Tibial nerve (tissue), 4 donors: ENCODE measurements around the gene HPSE2. TPM values are rescaled to one million over a fixed set of nuclear protein-coding genes. Genes with fewer than 3 reads are reported as not detected.

Experiments used
- DNase-seq, 2 donors: peaks; one replicate each; pipeline ENCODE4 v3.0.0-alpha.2; 2019; ENCODE audit warnings: low spot score in 2 of 2
- H3K27ac ChIP-seq, 4 donors: fragments of 200-600 bp; sonication (generic) in 3 of 4; one replicate each; pipeline ENCODE4 v1.5.1; 2017 to 2019; ENCODE audit warnings: mild to moderate bottlenecking in 1 of 4
- H3K27me3 ChIP-seq, 2 donors: fragments of 200-600 bp; sonication (generic) in 1 of 2; one replicate each; pipeline versions ENCODE4 v1.5.1 to v1.6.0; 2017 to 2019
- H3K36me3 ChIP-seq, 3 donors: fragments of 200-600 bp; sonication (generic); one replicate each; pipeline ENCODE4 v1.5.1; 2018 to 2019
- H3K4me1 ChIP-seq, 4 donors: fragments of 200-600 bp; sonication (generic) in 3 of 4; one replicate each; pipeline ENCODE4 v1.5.1; 2017 to 2019
- H3K4me3 ChIP-seq, 4 donors: fragments of 200-600 bp; sonication (generic) in 3 of 4; one replicate each; pipeline ENCODE4 v1.5.1; 2017 to 2019; ENCODE audit warnings: mild to moderate bottlenecking in 1 of 4, moderate library complexity in 1 of 4
- H3K9me3 ChIP-seq, 4 donors: fragments of 200-600 bp; sonication (generic) in 3 of 4; one replicate each; pipeline ENCODE4 v1.5.1; 2017 to 2019
- EP300 ChIP-seq, 2 donors: sonication (generic); formaldehyde crosslinking; IDR thresholded peaks; one replicate each; pipeline ENCODE4 v1.6.1; 2017; ENCODE audit warnings: antibody characterized with exemption in 2 of 2, mild to moderate bottlenecking in 1 of 2
- POLR2A ChIP-seq, 2 donors: fragments of 450-650 bp; IDR thresholded peaks; one replicate each; pipeline ENCODE4 v1.6.1; 2017; ENCODE audit warnings: antibody characterized with exemption in 2 of 2, mild to moderate bottlenecking in 2 of 2, moderate library complexity in 2 of 2
- whole genome bisulfite sequencing, 2 donors: methylation state at CpG; one replicate each; pipeline ENCODE4 v1.1.5; 2018; 5-methylcytosine and 5-hydroxymethylcytosine counted together
- total RNA-seq, 4 donors: library from RNA; depleted of rRNA; stranded (reverse); fragments of >200 nt; gene quantifications; one replicate each; pipeline ENCODE4 v1.1.0, GENCODE V29; 2016
- TF ChIP-seq, protein P1 (sequence below), 5 experiments: fragments of 200-600 bp in 3 of 5; fragments of 450-650 bp in 2 of 5; sonication (generic) in 3 of 5; IDR thresholded peaks; one replicate each; pipeline ENCODE4 v1.5.1; 2016 to 2019; ENCODE audit warnings: antibody characterized with exemption in 5 of 5, mild to moderate bottlenecking in 3 of 5, moderate library complexity in 2 of 5

HPSE2 gene
- total RNA-seq, 4 donors from 2014 or later: 0.63 TPM; not detected in 3

DNA sequence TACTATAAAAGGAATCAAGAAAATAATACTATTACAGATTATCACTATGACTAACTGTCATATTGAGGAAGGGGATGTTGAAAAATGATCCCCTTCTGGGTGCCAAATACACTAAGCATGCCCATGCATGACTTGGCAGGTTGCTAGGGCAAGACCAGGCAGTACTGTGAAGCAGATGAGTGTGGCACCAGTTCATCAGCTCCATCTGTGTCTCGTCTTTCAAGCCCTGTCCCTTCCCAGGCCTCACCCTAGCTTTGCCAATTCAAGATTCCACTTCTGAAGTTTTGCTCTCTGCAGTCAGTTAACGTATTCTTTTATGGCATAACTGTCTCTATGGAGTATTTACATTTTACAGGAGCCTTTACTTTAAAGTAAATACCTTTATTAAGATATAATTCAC, 653.3 kb downstream of the HPSE2 start:
- Histone ChIP-seq H3K27ac (no peak overlapping the region), H3K9me3 (no peaks in the 10 kb centered on the region), H3K4me1 (peaks cover 0 to 7% (median under 1%) of the 10 kb centered on the region in 4 donors), H3K36me3 (no peaks in the 10 kb centered on the region), H3K27me3 (no peaks in the 10 kb centered on the region), H3K4me3 (no peak overlapping the region)
- no peak for DNase-seq
- WGBS, 2 donors: 42 to 50% methylated on average over 2 of the region's 2 CpGs
- TF ChIP-seq, protein P1, sequence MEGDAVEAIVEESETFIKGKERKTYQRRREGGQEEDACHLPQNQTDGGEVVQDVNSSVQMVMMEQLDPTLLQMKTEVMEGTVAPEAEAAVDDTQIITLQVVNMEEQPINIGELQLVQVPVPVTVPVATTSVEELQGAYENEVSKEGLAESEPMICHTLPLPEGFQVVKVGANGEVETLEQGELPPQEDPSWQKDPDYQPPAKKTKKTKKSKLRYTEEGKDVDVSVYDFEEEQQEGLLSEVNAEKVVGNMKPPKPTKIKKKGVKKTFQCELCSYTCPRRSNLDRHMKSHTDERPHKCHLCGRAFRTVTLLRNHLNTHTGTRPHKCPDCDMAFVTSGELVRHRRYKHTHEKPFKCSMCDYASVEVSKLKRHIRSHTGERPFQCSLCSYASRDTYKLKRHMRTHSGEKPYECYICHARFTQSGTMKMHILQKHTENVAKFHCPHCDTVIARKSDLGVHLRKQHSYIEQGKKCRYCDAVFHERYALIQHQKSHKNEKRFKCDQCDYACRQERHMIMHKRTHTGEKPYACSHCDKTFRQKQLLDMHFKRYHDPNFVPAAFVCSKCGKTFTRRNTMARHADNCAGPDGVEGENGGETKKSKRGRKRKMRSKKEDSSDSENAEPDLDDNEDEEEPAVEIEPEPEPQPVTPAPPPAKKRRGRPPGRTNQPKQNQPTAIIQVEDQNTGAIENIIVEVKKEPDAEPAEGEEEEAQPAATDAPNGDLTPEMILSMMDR (IDR thresholded peaks at IDR 0.05): no peak
- TF ChIP-seq EP300 (IDR thresholded peaks at IDR 0.05) (no peak), POLR2A (IDR thresholded peaks at IDR 0.05) (no peak)

DNA sequence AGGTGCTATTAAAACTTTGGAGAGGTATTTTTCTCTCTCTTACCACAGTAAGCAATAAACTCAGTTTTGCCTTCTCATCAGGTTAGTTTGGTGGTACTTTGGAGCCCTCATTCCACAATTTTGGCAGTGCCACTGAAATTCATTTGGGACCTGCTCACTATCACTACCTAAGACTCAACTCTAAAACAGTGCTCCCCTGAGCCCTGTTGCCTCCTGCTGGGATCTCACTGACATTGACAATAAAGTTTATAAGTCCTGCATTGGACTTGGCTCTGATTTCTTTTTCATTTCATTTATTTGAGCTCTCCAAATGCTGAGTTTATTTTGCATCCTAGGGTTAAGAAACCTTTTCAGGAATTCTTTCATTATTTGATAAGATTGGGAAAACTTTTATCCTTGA, 658.1 kb downstream of the HPSE2 start:
- Histone ChIP-seq H3K4me1 (no peaks in the 10 kb centered on the region), H3K9me3 (no peaks in the 10 kb centered on the region), H3K4me3 (no peak overlapping the region), H3K36me3 (no peaks in the 10 kb centered on the region), H3K27ac (no peak overlapping the region), H3K27me3 (peaks cover 0 to 3% of the 10 kb centered on the region in 2 donors)
- no peak for DNase-seq
- TF ChIP-seq, protein P1 (IDR thresholded peaks at IDR 0.05): no peak
- TF ChIP-seq EP300 (IDR thresholded peaks at IDR 0.05) (no peak), POLR2A (IDR thresholded peaks at IDR 0.05) (no peak)

DNA sequence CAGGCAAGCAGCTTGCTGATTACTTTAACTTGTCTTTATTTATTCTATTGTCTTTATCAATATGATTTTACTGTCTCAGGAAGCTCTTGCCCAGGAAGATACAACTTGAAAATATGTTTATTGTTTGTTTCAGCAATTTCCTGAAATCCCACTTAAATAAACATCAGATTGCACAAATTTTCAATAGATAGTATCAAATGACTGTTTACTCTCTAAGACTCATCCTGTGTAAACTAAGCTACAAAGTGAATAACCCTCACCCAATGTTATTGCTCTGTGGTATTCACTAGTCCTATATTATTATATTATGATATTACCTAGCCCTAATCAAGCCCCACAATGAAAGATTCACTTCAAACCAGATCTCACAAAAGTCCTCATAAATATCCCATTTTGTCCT, 658.5 kb downstream of the HPSE2 start:
- DNase-seq: no peak
- TF ChIP-seq POLR2A (IDR thresholded peaks at IDR 0.05): no peak
- TF ChIP-seq, protein P1 (IDR thresholded peaks at IDR 0.05): no peak
- no peak for TF ChIP-seq EP300 (IDR thresholded peaks at IDR 0.05)
- peaks cover 0 to 3% of the 10 kb centered on the region in 2 donors for H3K27me3 ChIP-seq
- H3K9me3 ChIP-seq: no peaks in the 10 kb centered on the region
- no peaks in the 10 kb centered on the region for H3K36me3 ChIP-seq
- H3K4me3 ChIP-seq: no peak overlapping the region
- no peak overlapping the region for H3K27ac ChIP-seq
- no peaks in the 10 kb centered on the region for H3K4me1 ChIP-seq

DNA sequence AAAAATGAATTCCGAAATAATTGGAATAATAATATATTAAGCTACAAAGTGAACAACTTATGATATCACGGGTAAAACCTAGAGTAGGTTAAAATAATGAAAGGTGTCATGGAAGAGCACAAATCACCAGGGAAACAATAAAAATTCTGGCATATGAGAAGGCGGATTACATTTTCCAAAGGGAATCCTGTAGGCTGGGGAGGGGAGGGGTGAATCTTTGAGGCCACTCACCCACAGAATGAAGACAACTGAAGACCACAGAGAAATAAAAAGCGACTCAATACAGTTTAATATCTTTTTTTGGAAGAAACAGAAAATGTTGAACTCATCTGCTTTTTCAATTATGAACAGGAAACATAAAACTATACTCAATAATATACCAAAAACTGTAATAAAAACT, 659.6 kb downstream of the HPSE2 start:
- TF ChIP-seq, protein P1 (IDR thresholded peaks at IDR 0.05): no peak
- no peak for TF ChIP-seq EP300 (IDR thresholded peaks at IDR 0.05)
- no peak for TF ChIP-seq POLR2A (IDR thresholded peaks at IDR 0.05)
- no peak overlapping the region for H3K27ac ChIP-seq
- no peaks in the 10 kb centered on the region for H3K9me3 ChIP-seq
- no peaks in the 10 kb centered on the region for H3K4me1 ChIP-seq
- DNase-seq: no peak
- peaks cover 0 to 3% of the 10 kb centered on the region in 2 donors for H3K27me3 ChIP-seq
- 44 to 53% methylated on average over 4 of the region's 4 CpGs for WGBS, 2 donors
- H3K4me3 ChIP-seq: no peak overlapping the region
- H3K36me3 ChIP-seq: no peaks in the 10 kb centered on the region

DNA sequence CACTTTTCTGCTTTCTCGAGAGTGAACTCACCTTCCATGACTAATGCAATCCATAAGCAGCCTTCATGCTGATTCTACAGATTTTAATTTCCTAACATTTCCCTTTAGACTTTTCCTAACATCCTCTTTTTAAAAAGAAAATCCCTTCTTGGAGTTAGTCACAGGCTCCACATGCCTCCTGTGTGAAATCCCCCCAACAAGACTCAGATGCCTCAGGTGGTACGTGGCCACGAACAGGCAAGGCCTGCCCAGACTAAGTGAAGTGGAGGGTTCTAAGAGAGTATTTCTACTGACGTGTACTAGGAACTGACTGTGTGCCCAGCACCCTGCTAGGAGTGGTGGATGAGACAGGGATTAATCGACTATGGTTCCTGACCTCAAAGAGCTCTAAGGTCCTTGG, 663.1 kb downstream of the HPSE2 start:
- no peak for DNase-seq
- TF ChIP-seq POLR2A (IDR thresholded peaks at IDR 0.05) (no peak), EP300 (IDR thresholded peaks at IDR 0.05) (no peak)
- TF ChIP-seq, protein P1 (IDR thresholded peaks at IDR 0.05): no peak
- Histone ChIP-seq H3K27me3 (peaks cover 0 to 3% of the 10 kb centered on the region in 2 donors), H3K36me3 (no peaks in the 10 kb centered on the region), H3K9me3 (no peaks in the 10 kb centered on the region), H3K4me3 (no peak overlapping the region), H3K27ac (no peak overlapping the region), H3K4me1 (no peaks in the 10 kb centered on the region)
- WGBS, 2 donors: 68 to 71% methylated on average over 5 of the region's 5 CpGs
